Hypothalamus (tissue), 51 donors: ENCODE data around the gene GPR84.

Source experiments
- DNase-seq, 51 donors: peaks; one replicate each; lab custom pipeline; 2025; lab: John Stamatoyannopoulos, UW

GPR84 gene

DNA sequence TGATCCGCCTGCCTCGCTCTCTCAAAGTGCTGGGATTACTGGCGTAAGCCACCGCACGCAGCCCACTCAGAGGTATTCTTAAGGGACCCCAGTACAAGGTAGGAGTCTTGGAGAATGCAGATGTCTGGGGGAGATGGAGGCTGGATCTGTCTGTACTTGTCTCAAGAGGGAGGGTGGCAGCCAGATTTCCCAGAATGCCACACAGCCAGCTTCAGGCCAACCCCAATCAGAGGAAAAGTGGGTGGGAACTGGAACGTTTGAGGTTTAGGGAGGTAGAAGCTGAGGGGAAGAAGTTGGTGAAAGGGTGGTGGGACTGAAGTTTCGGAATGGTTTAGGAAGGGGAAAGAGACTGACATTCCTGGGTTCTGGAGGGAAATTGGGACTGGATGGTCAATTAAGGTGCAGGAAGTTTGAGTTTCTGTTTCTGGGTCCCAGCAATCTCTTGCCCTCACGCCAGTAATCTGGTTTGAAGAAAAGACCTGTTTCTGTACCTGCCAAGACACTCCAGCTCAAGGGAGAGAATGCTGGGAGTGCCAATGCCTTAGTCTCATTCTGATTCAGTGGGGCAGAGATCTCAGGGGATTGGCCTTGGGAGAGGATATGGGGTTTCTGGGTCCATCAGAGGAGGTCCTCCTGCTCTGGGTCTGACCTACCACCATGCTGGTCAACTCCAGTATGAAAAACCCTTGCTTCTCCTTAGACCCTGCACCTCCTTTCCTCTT, 28.4 kb upstream of the GPR84 start:
- DNase-seq = no peak

GRCh38 chr12:54390668-54391551, 26.6 kb upstream of the GPR84 start:
- DNase-seq = peak in 32 of 51 donors; percentile 6 to 71 (median 49)

- peak in 1 of 51 donors; percentile 14 for DNase-seq
Observed at GRCh38 chr12:54390176-54390667, 25.9 kb upstream of the GPR84 start.

DNA sequence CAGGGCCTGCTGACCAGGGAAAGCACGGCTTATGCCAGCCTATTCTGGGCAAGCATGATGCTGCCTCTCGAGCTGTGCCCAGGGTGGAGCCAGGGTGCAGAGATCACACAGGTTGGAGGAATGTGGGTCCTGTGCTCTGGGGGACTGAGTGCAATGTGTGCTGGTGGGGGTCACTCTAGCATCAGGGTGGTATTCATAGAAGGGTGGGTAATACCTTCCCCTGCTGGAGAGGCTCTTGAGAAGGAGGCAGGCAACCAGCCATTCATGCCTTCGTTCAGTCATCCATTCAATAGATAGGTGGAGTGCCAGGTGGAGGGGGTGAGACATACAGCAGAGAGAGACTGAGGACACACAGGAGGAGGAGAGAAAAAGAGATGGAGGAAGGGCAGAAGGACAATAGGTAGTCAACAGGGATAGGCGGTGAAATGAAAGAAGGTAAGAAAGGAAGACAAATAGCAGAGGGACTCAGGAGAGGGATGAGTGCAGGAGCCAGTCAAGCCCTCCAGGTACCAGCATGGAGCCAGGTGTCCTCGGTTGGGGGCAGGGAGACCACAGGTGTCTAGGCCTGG, 25.4 kb upstream of the GPR84 start:
- no peak for DNase-seq

DNA sequence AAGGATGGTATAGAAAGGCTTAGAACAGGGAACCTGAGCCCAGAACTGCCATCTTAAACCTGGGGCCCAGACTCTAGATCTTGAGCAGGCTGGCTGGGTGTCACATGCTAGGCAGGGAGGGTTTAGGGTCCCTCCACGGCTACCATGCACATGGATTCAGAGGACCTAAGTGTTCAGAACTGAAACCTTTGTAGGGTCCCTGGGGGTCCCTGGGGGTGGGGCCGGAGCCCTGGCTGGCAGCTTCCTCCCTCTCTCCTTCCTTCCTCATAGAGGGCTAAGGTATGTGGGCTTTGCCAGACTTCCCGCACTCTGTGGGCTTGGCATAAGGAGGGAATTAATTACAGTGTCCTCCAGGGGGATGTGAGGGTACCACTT, 24.8 kb upstream of the GPR84 start:
- no peak for DNase-seq

DNA sequence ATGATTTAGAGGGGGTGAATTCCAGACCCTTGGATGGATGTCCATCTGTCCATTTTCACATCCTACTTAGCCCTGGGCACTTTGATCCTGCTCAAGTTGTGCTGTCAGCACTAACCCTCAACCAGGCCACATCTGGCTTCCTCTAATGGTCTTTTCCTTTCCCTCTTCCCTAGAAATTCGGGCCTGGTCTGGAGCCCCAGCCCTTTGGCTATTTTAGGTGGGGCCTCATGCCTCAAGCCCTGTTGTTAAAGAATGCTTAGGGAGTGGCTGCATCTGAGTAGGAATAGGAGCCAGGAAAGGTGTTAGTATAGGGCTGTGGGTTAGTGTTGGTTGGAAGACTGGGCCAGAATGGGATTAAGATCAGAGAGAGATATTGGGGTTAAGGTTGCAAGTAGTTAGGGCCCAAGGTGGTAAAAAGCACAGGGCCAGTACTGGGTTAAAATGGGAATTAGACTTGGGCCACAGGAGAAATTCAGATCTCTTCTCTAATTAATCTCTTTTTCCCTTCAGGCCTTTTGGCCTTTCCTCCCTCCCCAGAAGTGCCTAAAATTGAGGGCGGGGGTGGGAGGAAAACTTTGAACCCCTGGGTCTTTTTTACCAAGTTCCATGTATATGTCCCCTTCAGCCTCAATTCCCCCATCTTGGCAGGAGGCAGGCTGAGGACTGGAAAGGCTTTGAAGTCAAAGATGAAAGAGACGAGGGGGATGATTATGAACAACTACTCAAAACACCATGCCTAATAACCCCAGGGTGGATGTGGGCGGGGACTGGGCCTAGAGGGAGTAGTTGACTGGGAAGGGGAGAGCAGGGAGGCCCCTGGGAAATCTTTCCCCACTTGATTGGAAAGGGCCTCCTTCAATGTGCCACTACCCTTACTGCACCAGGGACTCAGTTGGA, 24.2 kb upstream of the GPR84 start:
- DNase-seq = no peak

DNA sequence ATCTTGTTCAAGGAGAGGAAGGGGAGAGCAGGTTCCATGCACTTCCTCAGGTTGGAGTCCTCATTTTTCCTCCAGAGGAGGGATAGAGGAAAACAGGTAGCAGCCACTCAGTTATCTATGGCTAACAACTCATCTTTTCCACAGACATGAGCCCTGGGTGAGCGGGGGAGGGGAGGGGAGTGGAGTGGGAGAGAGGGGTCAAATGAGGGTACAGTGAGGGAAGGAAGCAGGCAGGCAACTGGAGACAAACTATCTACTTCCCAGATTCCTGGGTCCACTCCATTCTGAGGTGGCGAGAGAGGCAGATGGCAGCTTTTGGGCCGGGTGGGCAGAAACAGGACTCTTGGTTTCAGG, 22.8 kb upstream of the GPR84 start:
- no peak for DNase-seq

DNA sequence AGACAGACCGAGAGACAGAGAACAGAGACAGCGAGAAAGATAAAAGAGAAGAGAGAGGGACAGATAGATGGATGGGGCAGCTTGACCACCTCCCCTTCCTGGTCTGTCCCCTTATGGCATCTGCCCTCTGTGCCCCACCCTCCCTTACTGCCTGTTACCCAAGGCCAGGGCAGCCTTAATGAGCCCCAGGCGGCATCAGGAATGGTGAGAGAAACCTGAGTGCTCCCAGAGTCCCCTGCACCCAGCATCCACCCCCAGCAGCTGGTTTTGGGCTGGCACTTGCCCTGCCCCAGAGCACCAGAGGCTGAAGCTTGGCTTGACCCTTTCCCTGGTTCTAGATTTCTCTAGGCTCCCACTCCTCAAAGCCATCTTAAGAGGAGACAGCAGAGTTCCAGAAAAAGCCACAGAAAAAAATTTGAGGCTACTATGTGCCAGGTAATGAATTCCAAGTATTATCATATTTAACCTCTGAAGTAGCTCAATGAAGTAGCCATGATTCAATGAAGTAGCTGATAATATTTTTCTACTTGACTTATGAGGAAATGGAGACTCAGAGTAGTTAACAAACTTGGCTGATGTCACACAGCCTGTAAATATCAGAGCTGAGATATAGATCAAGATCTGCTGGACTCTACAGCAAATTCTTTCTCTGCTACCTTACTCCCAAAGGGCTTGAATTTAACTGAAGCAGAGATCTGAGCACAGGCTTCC, 22.3 kb upstream of the GPR84 start:
- no peak for DNase-seq

DNA sequence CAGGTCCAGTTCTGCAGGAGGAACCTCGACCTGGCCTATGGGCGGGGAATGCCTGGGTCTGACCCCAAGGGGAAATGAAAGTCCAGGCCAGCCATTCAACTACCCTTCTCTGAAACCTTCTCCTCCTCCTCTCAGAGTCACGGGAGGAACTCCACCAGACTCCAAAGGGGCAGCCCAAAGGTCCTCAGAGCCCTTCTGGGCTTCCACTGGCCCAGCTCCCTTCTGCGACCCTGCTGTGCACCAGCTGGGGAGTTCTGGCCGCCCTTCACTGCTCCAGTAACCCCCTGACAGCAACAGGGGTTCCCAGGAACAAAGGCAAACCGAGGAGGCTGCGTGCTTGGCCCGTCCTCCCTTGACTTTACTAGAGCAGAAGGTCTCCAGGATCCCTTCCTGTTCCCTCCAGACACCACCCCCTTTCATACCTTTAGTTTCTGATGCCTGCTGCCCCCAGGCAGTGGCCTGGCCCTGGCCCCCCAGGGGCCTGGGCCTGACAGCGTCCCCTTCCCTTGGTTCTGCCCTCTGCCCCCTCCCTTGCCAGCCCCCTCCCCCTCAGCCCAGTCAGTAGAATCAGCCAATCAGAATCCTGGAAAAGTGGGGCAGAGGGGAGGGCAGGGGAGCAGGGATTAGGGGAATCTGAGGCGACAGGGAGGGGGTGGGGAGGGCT, 21.1 kb upstream of the GPR84 start:
- peak in 26 of 51 donors; percentile 14 to 70 (median 40) for DNase-seq

GRCh38 chr12:54384591-54385041, 20.3 kb upstream of the GPR84 start, which contains the start of gene ZNF385A:
ZNF385A (minus strand) TSS chr12:54384733; CDS start chr12:54384514, 219 bp downstream.
- DNase-seq = peak in 19 of 51 donors; percentile 14 to 50 (median 28)

DNA sequence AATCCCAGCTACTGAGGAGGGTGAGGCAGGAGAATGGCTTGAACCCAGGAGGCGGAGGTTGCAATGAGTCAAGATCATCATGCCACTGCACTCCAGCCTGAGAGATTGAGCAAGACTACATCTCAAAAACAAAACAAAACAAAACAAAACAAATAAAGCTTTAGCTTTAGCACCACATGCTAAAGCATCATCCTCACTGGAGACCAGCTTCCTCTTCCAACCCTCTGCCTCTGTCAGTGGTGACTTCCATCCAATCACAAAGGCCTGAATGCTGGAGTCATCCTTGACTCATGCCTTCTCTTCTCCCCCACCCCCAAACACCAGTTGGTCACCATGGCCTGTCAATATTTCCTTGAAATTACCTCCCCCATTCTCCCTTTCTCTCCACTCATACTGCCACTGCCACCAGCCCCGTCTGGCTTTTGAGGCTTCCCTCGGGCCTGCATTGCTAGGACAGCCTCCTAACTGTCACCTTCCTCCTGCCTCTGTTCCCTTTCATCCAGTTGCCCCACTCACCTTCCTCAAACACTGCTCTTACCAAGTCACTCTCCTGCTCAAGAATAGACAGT, 18.8 kb upstream of the GPR84 start:
- peak in 8 of 51 donors; percentile 25 to 47 (median 31) for DNase-seq

DNA sequence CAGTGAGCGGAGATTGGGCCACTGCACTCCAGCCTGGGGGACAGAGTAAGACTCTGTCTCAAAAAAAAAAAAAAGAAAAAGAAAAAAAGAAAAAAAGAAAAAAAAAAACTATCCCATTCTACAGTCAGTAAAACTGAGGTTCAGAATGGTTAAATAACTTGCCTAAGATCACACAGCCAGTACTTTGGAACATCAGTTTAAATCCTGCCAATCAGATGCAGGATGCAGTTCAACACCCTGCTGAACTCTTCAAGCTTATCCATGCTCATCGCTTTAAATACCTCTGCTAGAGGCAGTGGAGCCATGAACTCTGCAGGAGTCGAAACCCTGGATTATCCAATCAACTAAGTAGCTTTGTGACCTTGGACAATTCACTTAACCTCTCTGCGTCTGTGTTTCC, 16.9 kb upstream of the GPR84 start:
- DNase-seq = no peak

GRCh38 chr12:54379398-54380201, 15.3 kb upstream of the GPR84 start:
- DNase-seq = peak; percentile 19 to 91 (median 78)

DNA sequence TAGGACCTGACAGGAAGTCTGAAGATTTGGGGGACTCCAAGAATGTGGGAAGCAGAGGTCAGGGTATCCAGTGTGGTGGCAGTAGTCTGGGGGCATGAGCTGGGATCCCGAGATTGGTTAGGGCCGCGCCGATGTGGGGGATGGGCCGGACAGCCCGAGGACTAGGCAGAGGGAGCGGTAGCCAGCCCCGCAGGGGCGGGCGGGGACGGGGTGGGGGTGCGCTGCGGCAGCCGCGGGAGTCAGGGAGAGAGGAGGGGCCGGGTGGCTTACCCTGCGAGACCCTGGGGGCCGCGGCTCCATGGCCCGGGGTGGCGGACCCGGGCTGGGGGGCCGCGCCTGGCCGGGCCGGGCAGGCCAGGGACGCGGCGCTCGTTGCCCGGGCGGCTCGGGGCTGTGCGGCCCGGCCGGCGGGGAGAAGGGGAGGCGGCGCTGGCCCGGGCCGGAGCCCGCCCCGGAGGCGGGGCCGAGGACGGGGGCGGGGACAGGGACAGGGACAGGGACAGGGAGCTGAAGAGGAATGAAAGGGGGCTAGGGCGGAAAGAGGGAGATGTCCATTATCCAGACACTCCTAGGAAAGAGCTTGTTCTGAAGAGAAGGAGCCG, 14.6 kb upstream of the GPR84 start:
- peak in 25 of 51 donors; percentile 15 to 63 (median 47) for DNase-seq

GRCh38 chr12:54377797-54378515, 13.7 kb upstream of the GPR84 start:
- DNase-seq = no peak

DNA sequence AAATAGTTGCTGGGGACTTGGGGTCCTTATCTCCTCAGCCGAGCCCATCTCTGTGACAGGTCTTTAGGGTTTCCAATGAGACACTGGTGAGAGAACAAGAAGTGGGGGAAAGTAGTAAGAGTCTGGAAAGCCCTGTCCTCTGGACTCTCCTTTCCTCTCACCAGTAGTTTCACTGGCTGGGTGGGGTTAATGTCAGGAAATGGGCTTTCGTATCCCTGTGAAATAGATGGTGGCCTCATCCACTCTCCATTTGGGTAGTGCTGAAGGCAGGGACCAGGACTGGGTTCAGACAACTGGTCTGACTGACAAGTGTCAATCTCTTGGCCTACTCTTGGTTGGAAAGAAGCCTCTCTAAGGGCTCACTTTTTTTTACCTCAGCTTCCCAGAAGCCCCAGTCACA, 12.7 kb upstream of the GPR84 start:
- no peak for DNase-seq

- no peak for DNase-seq
Observed at GRCh38 chr12:54376596-54376995, 12.3 kb upstream of the GPR84 start.
